GM12878 (cell line): ENCODE results near the gene ATP2B1. TPM values are rescaled to one million over a fixed set of nuclear protein-coding genes. Genes with fewer than 3 reads are reported as not detected.
A peak's percentile ranks its signal among the peaks of the same experiment; 100 is the strongest.
"Not testable (repeated sequence)": the region's sequence is repeated elsewhere in the genome, so short reads cannot be mapped to it uniquely, and the experiment has no call there.

Source experiments
- ATAC-seq: fragments of 200-7000 bp; cut with Tn5 transposase; 3 replicates; pipeline ENCODE4 v1.9.1; 2020; ENCODE audit warnings: mild to moderate bottlenecking, moderate library complexity
- BruUV-seq: library from RNA; stranded (reverse); fragments of 400-500 nt; replicated peaks from 2 replicates; lab custom pipeline; 2021; lab: Mats Ljungman, UMichigan
- CTCF ChIA-PET: fragments of 300-600 bp; sonication (Branson Sonifier 250); formaldehyde crosslinking; extraction: SDS; loops from one replicate; lab custom pipeline; 2021; ENCODE audit warnings: inconsistent platforms; lab: Yijun Ruan, JAX
- POLR2A ChIA-PET: fragments of 350-600 bp; formaldehyde crosslinking; extraction: SDS; loops from one replicate; lab custom pipeline; 2021; ENCODE audit warnings: inconsistent platforms; lab: Charles Lee
- RAD21 ChIA-PET: fragments of 300-600 bp; sonication (Branson Sonifier 250); formaldehyde crosslinking; loops from one replicate; lab custom pipeline; 2023; ENCODE audit warnings: antibody characterized with exemption; ENCODE audit not compliant: unreplicated experiment; lab: Charles Lee
- SMC1A ChIA-PET: fragments of 300-600 bp; sonication (Branson Sonifier 250); formaldehyde crosslinking; loops from one replicate; lab custom pipeline; 2023; ENCODE audit not compliant: unreplicated experiment, uncharacterized antibody; lab: Charles Lee
- DNase-seq: peaks from one replicate; pipeline ENCODE4 v3.0.0-alpha.2; 2011; ENCODE audit warnings: low read depth, low spot score
- FAIRE-seq: peaks from 3 replicates; lab custom pipeline; 2011; peaks lifted over from hg19 to GRCh38; lab: Jason Lieb, UNC
- H2AFZ ChIP-seq: 2 replicates; pipeline ENCODE4 v1.6.0; 2011; ENCODE audit warnings: low read depth, low read length, control low read depth; ENCODE audit not compliant: control insufficient read depth
- H3K27ac ChIP-seq: 2 replicates; pipeline ENCODE4 v1.5.1; 2011; ENCODE audit warnings: control low read depth; ENCODE audit not compliant: control insufficient read depth, insufficient read depth
- H3K27me3 ChIP-seq, 2 experiments: replicated peaks in 1 of 2; 2 replicates each; pipeline versions ENCODE4 v1.6.0 to v1.6.1; 2011; ENCODE audit warnings: low read length in 1 of 2; ENCODE audit not compliant: control insufficient read depth in 2 of 2, insufficient read depth in 2 of 2
- H3K36me3 ChIP-seq, 2 experiments: 2 replicates each; pipeline ENCODE4 v1.5.1; 2011; ENCODE audit warnings: low read length in 1 of 2; ENCODE audit not compliant: control insufficient read depth in 2 of 2, insufficient read depth in 2 of 2
- H3K4me1 ChIP-seq: 2 replicates; pipeline ENCODE4 v1.6.1; 2011; ENCODE audit warnings: mild to moderate bottlenecking, low read length, moderate library complexity, mixed read lengths; ENCODE audit not compliant: control insufficient read depth, insufficient read depth
- H3K4me2 ChIP-seq: 2 replicates; pipeline ENCODE4 v1.6.0; 2011; ENCODE audit warnings: control low read depth; ENCODE audit not compliant: control insufficient read depth, insufficient read depth
- H3K4me3 ChIP-seq: fragments of 200-600 bp; sonication (generic); 2 replicates; pipeline ENCODE4 v1.5.1; 2016
- H3K79me2 ChIP-seq: 2 replicates; pipeline ENCODE4 v1.6.0; 2011; ENCODE audit warnings: low read length; ENCODE audit not compliant: control insufficient read depth, insufficient read depth
- H3K9ac ChIP-seq: 2 replicates; pipeline ENCODE4 v1.8.0; 2011; ENCODE audit warnings: low read length, control low read depth, mixed read lengths; ENCODE audit not compliant: control insufficient read depth, insufficient read depth
- H3K9me3 ChIP-seq: replicated peaks from 3 replicates; pipeline ENCODE4 v1.5.1; 2011; ENCODE audit warnings: mild to moderate bottlenecking, low read length; ENCODE audit not compliant: control insufficient read depth, insufficient read depth
- H4K20me1 ChIP-seq: 2 replicates; pipeline ENCODE4 v1.6.0; 2011; ENCODE audit not compliant: control insufficient read depth, insufficient read depth
- MLLT1 ChIP-seq: fragments of 450-650 bp; IDR thresholded peaks from 2 replicates; pipeline ENCODE4 v1.6.1; 2016; ENCODE audit warnings: mild to moderate bottlenecking
- NFXL1 ChIP-seq: fragments of 450-650 bp; IDR thresholded peaks from 2 replicates; pipeline ENCODE4 v1.6.1; 2017; ENCODE audit warnings: antibody characterized with exemption, mild to moderate bottlenecking, borderline replicate concordance
- RELB ChIP-seq: fragments of 450-650 bp; IDR thresholded peaks from 2 replicates; pipeline ENCODE4 v1.6.1; 2017; ENCODE audit warnings: low read depth, mild to moderate bottlenecking, moderate library complexity
- SMAD5 ChIP-seq: IDR thresholded peaks from 2 replicates; pipeline ENCODE4 v1.6.1; 2016; ENCODE audit warnings: antibody characterized with exemption, low read depth
- SPI1 ChIP-seq: IDR thresholded peaks from 2 replicates; pipeline ENCODE4 v1.6.1; 2011; ENCODE audit warnings: low read depth, mild to moderate bottlenecking, low read length, moderate library complexity, borderline replicate concordance; ENCODE audit not compliant: insufficient read depth
- TAF1 ChIP-seq: IDR thresholded peaks from 2 replicates; pipeline ENCODE4 v1.6.1; 2011; ENCODE audit warnings: mild to moderate bottlenecking, low read depth, low read length, borderline replicate concordance
- WGBS: methylation state at CpG from one replicate; pipeline ENCODE4 v1.1.6; 2016; ENCODE audit warnings: low lambda C conversion rate; ENCODE audit not compliant: insufficient replicate concordance, insufficient coverage; ENCODE audit errors: missing lambda C conversion rate; 5-methylcytosine and 5-hydroxymethylcytosine counted together
- in situ Hi-C: fragments of 300-500 bp; cut with MboI; formaldehyde crosslinking; loops from 9 replicates; pipeline ENCODE4 v1.14.3; 2018; ENCODE audit warnings: mixed read lengths
- intact Hi-C: fragments of 100-400 bp; cut with micrococcal nuclease; formaldehyde crosslinking; loops from one replicate; pipeline ENCODE4 v1.14.2; 2022; ENCODE audit not compliant: unreplicated experiment
- polyA plus RNA-seq, 11 experiments: library from polyadenylated mRNA; depleted of rRNA in 4 of 11; unstranded in 6 of 11; stranded (reverse) in 5 of 11; fragments of >200 nt; fragmentation: Nextera tagmentation in 4 of 11; fragmentation: Illumina TruSeq in 1 of 11; extraction: Ambion mirVana in 4 of 11; extraction: Trizol in 1 of 11; gene quantifications; 1 replicate in 1 of 11; 2 replicates in 10 of 11; pipeline versions ENCODE4 v1.2.1 to v1.2.3, GENCODE V29; 2011 to 2016; ENCODE audit warnings: inconsistent platforms in 2 of 11, missing spikeins in 2 of 11, low read depth in 1 of 11
- total RNA-seq, 4 experiments: library from RNA; depleted of rRNA in 3 of 4; stranded (reverse); fragments of >200 nt in 3 of 4; fragmentation: Illumina TruSeq in 1 of 4; extraction: Trizol in 1 of 4; gene quantifications; 2 replicates each; pipeline versions ENCODE4 v1.2.1 to v1.2.3, GENCODE V29; 2013 to 2021

The ATP2B1 gene
- total and polyA plus RNA-seq, 10 of the 15 experiments (the other 5 are each of a cell fraction or from before 2014, with no cell fraction given): 15.9 to 67.8 (median 48.5) TPM

- H4K20me1 ChIP-seq, H3K4me3 ChIP-seq, intact Hi-C loops, BruUV-seq, in situ Hi-C loops, H3K4me1 ChIP-seq, H3K4me2 ChIP-seq, H3K9me3 ChIP-seq, FAIRE-seq, H3K36me3 ChIP-seq, H2AFZ ChIP-seq, SMC1A ChIA-PET, H3K27me3 ChIP-seq, ATAC-seq, DNase-seq, H3K9ac ChIP-seq, H3K27ac ChIP-seq: not testable (repeated sequence)
- WGBS: 85% methylated on average over 10 of the region's 10 CpGs
- POLR2A ChIA-PET: interaction anchor here (0.7 to 2.3 kb wide), 2 partner anchors 11 to 24 kb away, joined by 5 to 10 read pairs; partner anchors contain the start of gene ATP2B1
- RAD21 ChIA-PET: interaction anchor here (0.5 to 5.0 kb wide), 6 partner anchors 10 to 154 kb away, joined by 3 to 41 read pairs (median 4); partner anchors contain the start of gene ATP2B1
- H3K79me2 ChIP-seq: peaks cover 100% of the 10 kb centered on the region
- CTCF ChIA-PET: interaction anchor here (3.5 kb wide), 1 partner anchor 8 kb away, joined by 18 read pairs; no protein-coding TSS in a partner anchor
- TF ChIP-seq MLLT1: 0 out of 2 replicates have a peak, but pooled peaks have one; percentile 42
- TF ChIP-seq, all 136 proteins: peak for 1; not testable (repeated sequence) for 135
Measured at GRCh38 chr12:89697728-89698127, 10.9 kb downstream of the ATP2B1 start.

GRCh38 chr12:89697296-89697695, 11.3 kb downstream of the ATP2B1 start:
- H3K4me2 ChIP-seq: no peak overlapping the region
- no peak overlapping the region for H2AFZ ChIP-seq
- H3K4me1 ChIP-seq: peaks cover 9% of the 10 kb centered on the region
- H3K36me3 ChIP-seq: peaks cover 0 to 3% of the 10 kb centered on the region in 2 experiments; a peak in 1 of 4 replicates
- DNase-seq (no peak), FAIRE-seq (no peak), ATAC-seq (peak; percentile 6; the same call in 2 of the 3 replicates)
- intact Hi-C loops (no loop called here), in situ Hi-C loops (no loop called here)
- no peak overlapping the region for H3K27ac ChIP-seq
- peaks cover 3% of the 10 kb centered on the region; the same call in 1 of the 2 replicates for H4K20me1 ChIP-seq
- SMC1A ChIA-PET: interaction anchor here (1.6 to 3.2 kb wide), 4 partner anchors 9 to 34 kb away, joined by 4 to 21 read pairs (median 10); no protein-coding TSS in a partner anchor
- H3K9me3 ChIP-seq: no peaks in the 10 kb centered on the region; the same call in 2 of the 3 replicates
- TF ChIP-seq NFXL1 (no peak), SMAD5 (no peak), SPI1 (peak; percentile 51; the same call in 1 of the 2 replicates), TAF1 (no peak), RELB (no peak)
- RAD21 ChIA-PET: interaction anchor here (0.5 to 5.0 kb wide), 4 partner anchors 11 to 154 kb away, joined by 3 to 41 read pairs (median 4); partner anchors contain the start of gene ATP2B1
- POLR2A ChIA-PET: interaction anchor here (0.7 to 2.3 kb wide), 3 partner anchors 11 to 27 kb away, joined by 3 to 10 read pairs (median 5); partner anchors contain the start of gene ATP2B1
- H3K9ac ChIP-seq: no peak overlapping the region
- BruUV-seq: no TSS peak
- H3K27me3 ChIP-seq: no peaks in the 10 kb centered on the region
- H3K4me3 ChIP-seq: no peak overlapping the region
- H3K79me2 ChIP-seq: peaks cover 100% of the 10 kb centered on the region
- CTCF ChIA-PET: interaction anchor here (3.5 kb wide), 1 partner anchor 9 kb away, joined by 18 read pairs; no protein-coding TSS in a partner anchor
